H1 (cell line): ENCODE data around the gene HOXA13. TPM values are rescaled to one million over a fixed set of nuclear protein-coding genes. Genes with fewer than 3 reads are reported as not detected.
A peak's percentile ranks its signal among the peaks of the same experiment; 100 is the strongest.

Experiments
- CTCF ChIA-PET: fragments of 300-600 bp; sonication (Branson Sonifier 250); formaldehyde crosslinking; loops from one replicate; lab custom pipeline; 2021; ENCODE audit not compliant: partially characterized antibody; lab: Charles Lee
- POLR2A ChIA-PET: fragments of 300-600 bp; sonication (Branson Sonifier 250); formaldehyde crosslinking; loops from one replicate; lab custom pipeline; 2021; ENCODE audit warnings: inconsistent platforms; ENCODE audit not compliant: partially characterized antibody; lab: Charles Lee
- DNase-seq, 2 experiments: peaks; one replicate each; pipeline versions ENCODE4 v3.0.0 to v3.0.0-alpha.2; 2010 to 2022; ENCODE audit warnings: low spot score in 2 of 2, low read depth in 1 of 2, mixed read lengths in 1 of 2
- FAIRE-seq: peaks from 2 replicates; lab custom pipeline; 2011; peaks lifted over from hg19 to GRCh38; lab: Jason Lieb, UNC
- H2AFZ ChIP-seq: 2 replicates; pipeline ENCODE4 v1.8.1; 2012; ENCODE audit warnings: low read length, inconsistent platforms
- H2AK5ac ChIP-seq: 2 replicates; pipeline ENCODE4 v1.6.1; 2013; ENCODE audit warnings: low read depth, low read length
- H2BK120ac ChIP-seq: replicated peaks from 2 replicates; pipeline ENCODE3; 2013; ENCODE audit warnings: low read depth, low read length, inconsistent platforms
- H2BK12ac ChIP-seq: 2 replicates; pipeline ENCODE4 v1.6.1; 2013; ENCODE audit warnings: low read depth, low read length
- H2BK15ac ChIP-seq: 2 replicates; pipeline ENCODE4 v1.6.1; 2013; ENCODE audit warnings: low read length
- H2BK20ac ChIP-seq: 2 replicates; pipeline ENCODE4 v1.6.1; 2013; ENCODE audit warnings: low read length
- H2BK5ac ChIP-seq: 2 replicates; pipeline ENCODE4 v1.6.1; 2013; ENCODE audit warnings: low read depth, low read length
- H3K14ac ChIP-seq: 2 replicates; pipeline ENCODE4 v1.6.1; 2013; ENCODE audit warnings: inconsistent platforms; ENCODE audit not compliant: insufficient read length
- H3K18ac ChIP-seq: 2 replicates; pipeline ENCODE4 v1.6.1; 2013; ENCODE audit warnings: low read length; ENCODE audit errors: extremely low read depth
- H3K23ac ChIP-seq: 2 replicates; pipeline ENCODE4 v1.6.1; 2013; ENCODE audit warnings: inconsistent platforms; ENCODE audit not compliant: insufficient read length
- H3K23me2 ChIP-seq: 2 replicates; pipeline ENCODE4 v1.6.1; 2013; ENCODE audit warnings: low read depth, low read length
- H3K27ac ChIP-seq: 2 replicates; pipeline ENCODE4 v1.6.1; 2011; ENCODE audit warnings: low read depth, low read length, inconsistent platforms
- H3K27me3 ChIP-seq, 4 experiments: replicated peaks in 1 of 4; 1 replicate in 1 of 4; 2 replicates in 3 of 4; pipeline versions ENCODE4 v1.6.1 to v1.8.1; 2011 to 2013; ENCODE audit warnings: low read length in 3 of 4, mild to moderate bottlenecking in 3 of 4, inconsistent platforms in 2 of 4, mixed read lengths in 2 of 4, moderate library complexity in 1 of 4; ENCODE audit not compliant: control insufficient read depth in 3 of 4, insufficient read depth in 3 of 4; ENCODE audit errors: extremely low read depth in 1 of 4
- H3K36me3 ChIP-seq, 4 experiments: 2 replicates each; pipeline versions ENCODE4 v1.6.1 to v1.8.1; 2011 to 2013; ENCODE audit warnings: mild to moderate bottlenecking in 4 of 4, low read length in 3 of 4, moderate library complexity in 2 of 4, control low read depth in 1 of 4, inconsistent platforms in 1 of 4; ENCODE audit not compliant: insufficient read depth in 4 of 4, control insufficient read depth in 2 of 4
- H3K4ac ChIP-seq: replicated peaks from 2 replicates; pipeline ENCODE3; 2013; ENCODE audit warnings: low read length, low read depth, mixed read lengths, inconsistent platforms; ENCODE audit not compliant: insufficient read length
- H3K4me1 ChIP-seq, 4 experiments: replicated peaks in 1 of 4; 1 replicate in 1 of 4; 2 replicates in 3 of 4; pipeline versions ENCODE4 v1.6.1 to v1.8.1; 2011 to 2013; ENCODE audit warnings: low read length in 3 of 4, inconsistent platforms in 2 of 4, mixed read lengths in 1 of 4; ENCODE audit not compliant: insufficient read depth in 4 of 4, control insufficient read depth in 3 of 4
- H3K4me2 ChIP-seq, 2 experiments: 2 replicates each; pipeline versions ENCODE4 v1.6.1 to v1.8.1; 2011 to 2013; ENCODE audit warnings: low read depth in 2 of 2, low read length in 2 of 2, control low read depth in 1 of 2, inconsistent platforms in 1 of 2, mild to moderate bottlenecking in 1 of 2; ENCODE audit not compliant: insufficient read depth in 1 of 2
- H3K4me3 ChIP-seq, 4 experiments: fragments of 200-600, 300-600 bp in 1 of 4; sonication (generic), shearing (Covaris generic), sonication (Bioruptor Twin) in 1 of 4; 2 replicates each; pipeline versions ENCODE4 v1.5.1 to v1.8.1; 2011 to 2016; ENCODE audit warnings: low read length in 4 of 4, low read depth in 3 of 4, control low read depth in 2 of 4, inconsistent platforms in 2 of 4, mild to moderate bottlenecking in 2 of 4, mixed read lengths in 1 of 4, moderate library complexity in 1 of 4; ENCODE audit not compliant: insufficient read depth in 2 of 4; ENCODE audit errors: extremely low read depth in 1 of 4
- H3K56ac ChIP-seq: replicated peaks from 2 replicates; pipeline ENCODE3; 2013; ENCODE audit warnings: low read depth, mild to moderate bottlenecking, mixed read lengths, low read length, inconsistent platforms; ENCODE audit not compliant: insufficient read length
- H3K79me1 ChIP-seq: 2 replicates; pipeline ENCODE4 v1.6.1; 2013; ENCODE audit warnings: low read depth, low read length, control low read depth
- H3K79me2 ChIP-seq, 2 experiments: 2 replicates each; pipeline versions ENCODE4 v1.6.1 to v1.8.1; 2012 to 2013; ENCODE audit warnings: low read length in 2 of 2, mild to moderate bottlenecking in 2 of 2, inconsistent platforms in 1 of 2; ENCODE audit not compliant: insufficient read depth in 2 of 2, control insufficient read depth in 1 of 2
- H3K9ac ChIP-seq, 4 experiments: replicated peaks in 1 of 4; 1 replicate in 1 of 4; 2 replicates in 3 of 4; pipeline versions ENCODE4 v1.6.1 to v1.8.1; 2011 to 2013; ENCODE audit warnings: low read depth in 3 of 4, low read length in 3 of 4, control low read depth in 2 of 4, mild to moderate bottlenecking in 2 of 4, moderate library complexity in 2 of 4, inconsistent platforms in 1 of 4; ENCODE audit errors: extremely low read depth in 1 of 4
- H3K9me3 ChIP-seq, 2 experiments: 2 replicates each; pipeline versions ENCODE4 v1.6.1 to v1.8.1; 2012 to 2013; ENCODE audit warnings: mild to moderate bottlenecking in 2 of 2, moderate library complexity in 2 of 2, control low read depth in 1 of 2, inconsistent platforms in 1 of 2, low read depth in 1 of 2, low read length in 1 of 2, mixed read lengths in 1 of 2; ENCODE audit not compliant: insufficient read depth in 2 of 2
- H4K20me1 ChIP-seq, 2 experiments: replicated peaks in 1 of 2; 2 replicates each; pipeline versions ENCODE3 to v1.8.1; 2011 to 2013; ENCODE audit warnings: inconsistent platforms in 2 of 2, low read length in 2 of 2, mild to moderate bottlenecking in 1 of 2; ENCODE audit not compliant: insufficient read depth in 2 of 2, control insufficient read depth in 1 of 2
- H4K5ac ChIP-seq: 2 replicates; pipeline ENCODE4 v1.6.1; 2013; ENCODE audit warnings: low read length, low read depth, mixed read lengths, inconsistent platforms; ENCODE audit not compliant: insufficient read length
- H4K8ac ChIP-seq: 2 replicates; pipeline ENCODE4 v1.8.0; 2013; ENCODE audit warnings: mild to moderate bottlenecking, moderate library complexity, low read length, inconsistent platforms; ENCODE audit not compliant: insufficient read depth; ENCODE audit errors: extremely low read depth
- H4K91ac ChIP-seq: replicated peaks from 2 replicates; pipeline ENCODE3; 2013; ENCODE audit warnings: low read length, mixed read lengths, inconsistent platforms; ENCODE audit not compliant: insufficient read length
- BCL11A ChIP-seq, 2 experiments: IDR thresholded peaks; one replicate each; pipeline ENCODE4 v1.6.1; 2011; ENCODE audit warnings: low read depth in 2 of 2, low read length in 2 of 2, mild to moderate bottlenecking in 2 of 2
- CBX8 ChIP-seq: fragments of 300-800, 300-1000 bp; sonication (generic); IDR thresholded peaks from 2 replicates; pipeline ENCODE4 v1.7.1; 2016; ENCODE audit warnings: low read depth, low read length, borderline replicate concordance
- CTBP2 ChIP-seq: IDR thresholded peaks from 2 replicates; pipeline ENCODE4 v1.7.0; 2011; ENCODE audit warnings: borderline replicate concordance, mild to moderate bottlenecking, moderate library complexity, mixed read lengths, low read length; ENCODE audit not compliant: insufficient read depth, insufficient read length
- EZH2 ChIP-seq: fragments of 200-600 bp; sonication (generic); IDR thresholded peaks from 2 replicates; pipeline ENCODE4 v1.7.1; 2012; ENCODE audit warnings: low read depth, mild to moderate bottlenecking, moderate library complexity, low read length, inconsistent platforms; ENCODE audit not compliant: severe bottlenecking
- RNF2 ChIP-seq: fragments of 200-900, 300-1000 bp; sonication (generic); IDR thresholded peaks from 2 replicates; pipeline ENCODE4 v1.7.1; 2016; ENCODE audit warnings: borderline replicate concordance, low read depth, mild to moderate bottlenecking, antibody characterized with exemption, low read length; ENCODE audit not compliant: poor library complexity, severe bottlenecking; ENCODE audit errors: missing control alignments
- RXRA ChIP-seq: IDR thresholded peaks from 2 replicates; pipeline ENCODE4 v1.6.1; 2011; ENCODE audit warnings: low read depth, mild to moderate bottlenecking, low read length, moderate library complexity; ENCODE audit not compliant: insufficient read depth
- SIN3A ChIP-seq, 2 experiments: IDR thresholded peaks in 1 of 2; conservative IDR thresholded peaks in 1 of 2; 2 replicates each; pipeline ENCODE4 v1.6.1; 2011 to 2012; ENCODE audit warnings: low read length in 2 of 2, improper control_type of control experiment in 1 of 2, low read depth in 1 of 2, mild to moderate bottlenecking in 1 of 2
- SP1 ChIP-seq: IDR thresholded peaks from 2 replicates; pipeline ENCODE4 v1.6.1; 2011; ENCODE audit warnings: low read depth, low read length
- SP2 ChIP-seq: IDR thresholded peaks from 2 replicates; pipeline ENCODE4 v1.6.1; 2012; ENCODE audit warnings: mild to moderate bottlenecking, low read length, inconsistent platforms
- SUZ12 ChIP-seq: fragments of 200-600 bp; sonication (generic); IDR thresholded peaks from 2 replicates; pipeline ENCODE4 v1.6.1; 2012; ENCODE audit warnings: mild to moderate bottlenecking, inconsistent platforms, low read length, moderate library complexity, mixed read lengths
- TCF12 ChIP-seq: IDR thresholded peaks from 2 replicates; pipeline ENCODE4 v1.6.1; 2011; ENCODE audit warnings: low read depth, mild to moderate bottlenecking, low read length
- WGBS, 2 experiments: shearing (Covaris generic) in 1 of 2; methylation state at CpG; one replicate each; pipeline versions ENCODE4 v1.1.6 to v1.1.7; 2013 to 2015; ENCODE audit warnings: low lambda C conversion rate in 2 of 2, mixed read lengths in 2 of 2, inconsistent platforms in 1 of 2, low coverage in 1 of 2, missing lambda C conversion rate in 1 of 2; ENCODE audit not compliant: insufficient replicate concordance in 2 of 2, insufficient coverage in 1 of 2, insufficient read length in 1 of 2; ENCODE audit errors: extremely low coverage in 1 of 2, missing lambda C conversion rate in 1 of 2; 5-methylcytosine and 5-hydroxymethylcytosine counted together
- polyA plus RNA-seq, 7 experiments: library from polyadenylated mRNA; depleted of rRNA in 3 of 7; stranded (reverse) in 5 of 7; unstranded in 2 of 7; fragments of >200 nt in 5 of 7; fragments of 200-250 nt in 2 of 7; gene quantifications; 1 replicate in 5 of 7; 2 replicates in 1 of 7; 4 replicates in 1 of 7; pipeline versions ENCODE4 v1.2.1 to v1.2.3, GENCODE V29; 2011 to 2013; ENCODE audit warnings: missing spikeins in 2 of 7, mixed read lengths in 2 of 7
- total RNA-seq: library from RNA; stranded (reverse); fragmentation: NEBNext Ultra II Directional; extraction: Animal tissue kit (Norgen Biotek cat#: 25700); gene quantifications from 2 replicates; pipeline ENCODE4 v1.2.1, GENCODE V29; 2021

Gene HOXA13
- total and polyA plus RNA-seq, 2 of the 8 experiments (the other 6 are each of a cell fraction or from before 2014, with no cell fraction given), result not detected

DNA sequence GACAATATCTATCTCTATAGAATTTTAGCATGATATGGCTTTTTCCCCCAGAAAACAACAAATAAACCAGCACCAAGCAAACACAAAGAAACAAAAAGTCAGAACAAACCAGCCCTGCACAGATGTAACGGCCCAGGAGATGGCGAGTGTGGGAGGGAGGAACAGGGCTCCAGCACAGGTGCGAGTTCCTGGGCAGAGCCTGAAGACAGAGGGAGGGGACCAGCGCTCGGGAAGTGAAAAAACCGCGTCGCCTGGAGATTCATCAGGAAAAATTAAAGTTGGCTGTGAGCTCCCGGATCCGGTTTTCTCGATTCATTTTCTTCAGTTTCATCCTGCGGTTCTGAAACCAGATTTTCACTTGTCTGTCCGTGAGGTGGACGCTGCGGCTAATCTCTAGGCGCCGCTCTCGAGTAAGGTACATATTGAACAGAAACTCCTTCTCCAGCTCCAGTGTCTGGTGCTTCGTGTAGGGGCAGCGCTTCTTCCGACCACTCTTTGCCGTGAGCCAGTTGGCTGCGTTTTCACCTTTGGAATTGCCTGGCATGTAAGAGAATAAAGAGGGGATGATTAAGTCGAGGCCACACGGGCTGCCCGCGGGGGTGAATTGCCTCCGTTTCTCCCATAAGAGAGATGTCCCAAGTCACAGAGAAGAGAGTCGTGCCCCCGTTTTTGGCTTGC, 28.1 kb downstream of the HOXA13 start:
- Histone ChIP-seq H4K8ac (no peak overlapping the region), H2AK5ac (no peak overlapping the region), H3K27me3 (peaks cover 95 to 100% (median 100%) of the 10 kb centered on the region in 4 experiments), H3K4me2 (no peak overlapping the region), H3K56ac (no peak overlapping the region), H4K20me1 (peaks cover 40 to 57% of the 10 kb centered on the region in 2 experiments), H4K5ac (no peak overlapping the region), H2BK12ac (0 out of 2 replicates have a peak overlapping the region, but pooled peaks have one; percentile 10), H3K79me1 (no peaks in the 10 kb centered on the region), H3K9me3 (no peaks in the 10 kb centered on the region; a peak in 1 of 4 replicates), H3K23me2 (no peaks in the 10 kb centered on the region; the same call in 1 of the 2 replicates), H3K4ac (no peak overlapping the region), H3K4me1 (peaks cover 4 to 11% (median 5%) of the 10 kb centered on the region in 4 experiments; a peak in 5 of 7 replicates), H3K27ac (no peak overlapping the region), H3K9ac (no peak overlapping the region), H3K4me3 (no peak overlapping the region), H2BK120ac (no peak overlapping the region), H3K23ac (no peak overlapping the region), H2AFZ (no peak overlapping the region), H2BK15ac (no peak overlapping the region), H3K18ac (no peak overlapping the region), H3K79me2 (no peaks in the 10 kb centered on the region), H3K14ac (no peak overlapping the region), H2BK5ac (no peak overlapping the region), H2BK20ac (no peak overlapping the region), H3K36me3 (peaks cover 0 to 18% (median 0%) of the 10 kb centered on the region in 4 experiments; a peak in 1 of 8 replicates), H4K91ac (no peak overlapping the region)
- WGBS, 2 experiments, result 19% methylated on average over 30 of the region's 30 CpGs; no CpG with 5 or more reads in 1 of the 2 experiments
- no peak for FAIRE-seq
- CTCF ChIA-PET, result interaction anchor here (1.8 to 5.4 kb wide), 3 partner anchors 11 to 27 kb away, joined by 5 to 20 read pairs (median 10); partner anchors contain the start of gene HOXA5
- DNase-seq, result peak in 1 of 2 experiments; percentile 52
- POLR2A ChIA-PET, result no interaction called here
- TF ChIP-seq SUZ12 (peak; percentile 87), SP1 (0 out of 2 replicates have a peak, but pooled peaks have one; percentile 4), SIN3A (conservative IDR thresholded peaks at IDR 0.05 in 1 of 2, IDR thresholded peaks at IDR 0.05 in 1 of 2; ENCODE audit: low read depth in 1 of 2, low read length in 2 of 2) (no peak), TCF12 (0 out of 2 replicates have a peak, but pooled peaks have one; percentile 28), EZH2 (peak; percentile 82), RXRA (no peak), CTBP2 (peak; percentile 41), SP2 (no peak), CBX8 (peak; percentile 61; the same call in 1 of the 2 replicates), BCL11A (IDR thresholded peaks at IDR 0.05; ENCODE audit: low read depth in 2 of 2, low read length in 2 of 2) (no peak), RNF2 (peak; percentile 96)
